Duodenal mucosa (tissue), 2 donors: Measurements from ENCODE around the gene TRIM71.

ENCODE experiments used
- H3K27ac ChIP-seq: one replicate; pipeline ENCODE4 v1.7.0; 2013; ENCODE audit warnings: low read depth, low read length
- H3K27me3 ChIP-seq, 2 donors: one replicate each; pipeline ENCODE4 v1.7.0; 2013; ENCODE audit warnings: low read length in 2 of 2, control low read depth in 1 of 2; ENCODE audit not compliant: insufficient read depth in 2 of 2, control insufficient read depth in 1 of 2
- H3K36me3 ChIP-seq, 2 donors: one replicate each; pipeline ENCODE4 v1.7.0; 2013; ENCODE audit warnings: low read length in 2 of 2, control low read depth in 1 of 2; ENCODE audit not compliant: insufficient read depth in 2 of 2, control insufficient read depth in 1 of 2
- H3K4me1 ChIP-seq, 2 donors: one replicate each; pipeline ENCODE4 v1.7.0; 2013; ENCODE audit warnings: low read length in 2 of 2, control low read depth in 1 of 2; ENCODE audit not compliant: insufficient read depth in 2 of 2, control insufficient read depth in 1 of 2
- H3K4me3 ChIP-seq, 2 donors: one replicate each; pipeline ENCODE4 v1.7.0; 2013; ENCODE audit warnings: low read length in 2 of 2, low read depth in 1 of 2
- H3K9ac ChIP-seq, 2 donors: one replicate each; pipeline ENCODE4 v1.7.0; 2013; ENCODE audit warnings: low read length in 2 of 2, low read depth in 1 of 2
- H3K9me3 ChIP-seq, 2 donors: one replicate each; pipeline ENCODE4 v1.7.0; 2013; ENCODE audit warnings: low read length in 2 of 2, control low read depth in 1 of 2; ENCODE audit not compliant: control insufficient read depth in 1 of 2

TRIM71 gene

DNA sequence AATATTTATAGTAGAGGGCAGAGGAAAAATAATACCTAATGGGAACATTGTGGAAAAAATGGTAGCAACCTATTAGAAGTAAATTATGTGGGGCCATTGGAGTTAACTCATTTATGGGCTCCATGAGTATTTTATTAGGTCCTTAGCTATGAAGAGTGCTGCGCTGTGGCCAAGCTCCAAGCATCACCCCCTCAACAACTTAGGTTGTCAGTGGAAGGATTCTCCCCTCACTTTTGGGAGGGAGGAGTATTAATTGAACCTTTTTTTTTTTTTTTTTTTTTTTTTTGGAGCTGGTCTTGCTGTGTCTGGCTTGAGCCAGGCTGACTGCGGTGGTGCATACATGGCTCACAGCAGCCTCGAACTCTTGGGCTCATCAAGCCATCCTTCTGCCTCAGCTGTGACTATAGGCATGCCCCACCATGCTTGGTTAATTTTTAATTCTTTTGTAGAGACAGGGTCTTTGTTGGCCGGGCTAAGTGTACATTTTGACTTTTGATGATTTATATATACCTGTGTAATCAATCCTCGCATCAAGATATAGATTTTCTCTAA is 45.2 kb downstream of the TRIM71 start:
- Histone ChIP-seq H3K4me1 (no peaks in the 10 kb centered on the region), H3K9me3 (no peaks in the 10 kb centered on the region)

GRCh38 chr3:32865383-32865782 is 47.6 kb downstream of the TRIM71 start:
- H3K4me1 ChIP-seq: no peaks in the 10 kb centered on the region
- H3K36me3 ChIP-seq: no peaks in the 10 kb centered on the region
- H3K9me3 ChIP-seq: no peaks in the 10 kb centered on the region
- H3K9ac ChIP-seq: no peak overlapping the region
- H3K4me3 ChIP-seq: no peak overlapping the region
- H3K27me3 ChIP-seq: no peaks in the 10 kb centered on the region
- no peak overlapping the region for H3K27ac ChIP-seq

More for the DNA sequence above, 45.2 kb downstream of the TRIM71 start:
- no peak overlapping the region for H3K4me3 ChIP-seq
- H3K27ac ChIP-seq: no peak overlapping the region
- H3K36me3 ChIP-seq: no peaks in the 10 kb centered on the region
- no peak overlapping the region for H3K9ac ChIP-seq
- H3K27me3 ChIP-seq: no peaks in the 10 kb centered on the region

DNA sequence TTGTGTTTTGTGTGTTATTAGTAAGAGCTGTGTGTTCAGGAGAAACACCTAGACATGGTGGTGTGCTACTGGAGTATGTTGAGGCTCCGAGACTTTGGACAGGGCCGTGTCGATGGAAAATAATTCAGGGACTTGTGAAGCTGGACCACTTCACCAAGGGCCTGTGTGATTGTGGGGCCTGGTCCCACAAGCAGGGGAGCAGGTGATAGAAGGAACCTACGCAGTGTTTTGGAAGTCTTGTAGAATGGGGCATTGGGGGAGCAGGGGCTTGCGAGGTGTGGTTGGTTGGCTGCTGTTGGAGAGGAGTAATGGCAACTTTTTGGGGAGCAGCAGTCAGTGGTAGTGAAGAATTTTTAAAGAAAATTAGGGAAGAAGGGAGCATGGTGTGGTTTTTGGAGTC is 48.7 kb downstream of the TRIM71 start:
- Histone ChIP-seq H3K27ac (no peak overlapping the region), H3K9ac (no peak overlapping the region), H3K27me3 (no peaks in the 10 kb centered on the region), H3K9me3 (no peaks in the 10 kb centered on the region), H3K4me1 (no peaks in the 10 kb centered on the region), H3K4me3 (no peak overlapping the region), H3K36me3 (no peaks in the 10 kb centered on the region)

GRCh38 chr3:32867954-32868353 is 50.2 kb downstream of the TRIM71 start:
- Histone ChIP-seq H3K27ac (no peak overlapping the region), H3K27me3 (no peaks in the 10 kb centered on the region), H3K9ac (no peak overlapping the region), H3K9me3 (no peaks in the 10 kb centered on the region), H3K4me1 (no peaks in the 10 kb centered on the region), H3K4me3 (no peak overlapping the region), H3K36me3 (no peaks in the 10 kb centered on the region)

DNA sequence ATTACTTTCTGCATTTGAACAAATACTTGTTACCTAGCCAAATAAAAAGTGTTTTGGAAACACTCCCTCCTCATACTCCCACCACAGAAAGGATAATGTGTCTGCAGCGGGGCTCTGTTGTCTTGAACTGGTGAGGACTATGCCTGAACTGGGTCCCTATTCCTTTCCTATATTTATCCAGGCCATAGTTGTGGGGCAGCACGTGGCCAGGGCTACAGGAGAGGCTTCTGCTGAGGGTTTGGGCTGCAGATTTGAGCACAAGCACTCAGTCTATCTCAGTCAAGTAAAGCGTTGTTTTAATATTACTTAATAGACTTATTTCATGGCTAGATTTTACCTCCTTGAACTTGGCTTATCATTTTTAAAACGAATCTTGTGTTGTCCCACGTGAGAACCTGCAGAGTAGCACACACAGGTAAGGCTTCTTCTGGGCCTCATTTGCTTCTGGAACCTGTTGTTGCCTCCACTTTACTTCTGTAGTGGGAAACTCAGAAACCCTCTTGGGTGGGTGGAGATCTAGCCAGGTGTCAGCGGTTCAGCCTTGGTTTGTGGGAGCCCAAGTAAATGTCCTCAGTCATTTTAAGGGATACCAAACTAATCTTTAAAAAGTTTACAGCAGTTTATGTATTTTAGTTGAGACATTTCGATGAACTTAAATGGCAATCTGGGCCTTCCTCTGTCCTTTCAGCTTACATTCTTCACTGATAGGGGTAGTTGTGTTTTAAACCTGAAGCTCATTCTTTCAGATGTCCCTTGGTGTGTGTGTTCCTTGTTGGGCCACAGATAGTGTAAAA is 51.1 kb downstream of the TRIM71 start:
- Histone ChIP-seq H3K27me3 (no peaks in the 10 kb centered on the region), H3K4me1 (peaks cover 0 to 3% of the 10 kb centered on the region in 2 donors), H3K36me3 (no peaks in the 10 kb centered on the region), H3K9ac (no peak overlapping the region), H3K9me3 (no peaks in the 10 kb centered on the region), H3K27ac (no peak overlapping the region), H3K4me3 (no peak overlapping the region)

GRCh38 chr3:32869513-32870047 is 51.8 kb downstream of the TRIM71 start:
- peaks cover 0 to 3% of the 10 kb centered on the region in 2 donors for H3K4me1 ChIP-seq
- H3K4me3 ChIP-seq: no peak overlapping the region
- H3K9me3 ChIP-seq: no peaks in the 10 kb centered on the region
- no peak overlapping the region for H3K27ac ChIP-seq
- H3K27me3 ChIP-seq: no peaks in the 10 kb centered on the region
- no peak overlapping the region for H3K9ac ChIP-seq
- no peaks in the 10 kb centered on the region for H3K36me3 ChIP-seq

- no peak overlapping the region for H3K4me3 ChIP-seq
- no peak overlapping the region for H3K27ac ChIP-seq
- no peaks in the 10 kb centered on the region for H3K27me3 ChIP-seq
- H3K9me3 ChIP-seq: no peaks in the 10 kb centered on the region
- H3K4me1 ChIP-seq: peaks cover 0 to 3% of the 10 kb centered on the region in 2 donors
- H3K36me3 ChIP-seq: no peaks in the 10 kb centered on the region
- no peak overlapping the region for H3K9ac ChIP-seq
These were observed 52.7 kb downstream of the TRIM71 start for GRCh38 chr3:32870373-32871095.

GRCh38 chr3:32871273-32871672 is 53.5 kb downstream of the TRIM71 start:
- no peak overlapping the region for H3K4me3 ChIP-seq
- H3K4me1 ChIP-seq: peaks cover 0 to 3% of the 10 kb centered on the region in 2 donors

GRCh38 chr3:32872487-32873382 is 54.9 kb downstream of the TRIM71 start:
- H3K36me3 ChIP-seq: no peaks in the 10 kb centered on the region
- no peak overlapping the region for H3K4me3 ChIP-seq
- no peak overlapping the region for H3K9ac ChIP-seq
- H3K27ac ChIP-seq: no peak overlapping the region
- H3K4me1 ChIP-seq: peaks cover 0 to 3% of the 10 kb centered on the region in 2 donors
- no peaks in the 10 kb centered on the region for H3K9me3 ChIP-seq
- H3K27me3 ChIP-seq: no peaks in the 10 kb centered on the region

More at GRCh38 chr3:32871273-32871672, 53.5 kb downstream of the TRIM71 start:
- Histone ChIP-seq H3K9ac (no peak overlapping the region), H3K27me3 (no peaks in the 10 kb centered on the region), H3K36me3 (no peaks in the 10 kb centered on the region), H3K9me3 (no peaks in the 10 kb centered on the region), H3K27ac (no peak overlapping the region)
